GM12873 (cell line): ENCODE results near the gene KCNQ1.

Experiments
- CTCF ChIP-seq: IDR thresholded peaks from 2 replicates; pipeline ENCODE4 v1.5.1; 2012; ENCODE audit warnings: low read depth, mild to moderate bottlenecking, moderate library complexity, low read length, control low read depth; ENCODE audit not compliant: insufficient read depth; ENCODE audit errors: missing control alignments

The KCNQ1 gene

GRCh38 chr11:2670541-2671100 lies 225.8 kb downstream of the KCNQ1 start:
- no peak for TF ChIP-seq CTCF

- TF ChIP-seq CTCF, result no peak
Observed at GRCh38 chr11:2671748-2672147, 226.9 kb downstream of the KCNQ1 start.

GRCh38 chr11:2672553-2673249 lies 227.9 kb downstream of the KCNQ1 start:
- TF ChIP-seq CTCF, result no peak

- no peak for TF ChIP-seq CTCF
Observed at GRCh38 chr11:2673250-2673610, 228.4 kb downstream of the KCNQ1 start.

- TF ChIP-seq CTCF, result no peak
Observed at GRCh38 chr11:2673871-2674471, 229.2 kb downstream of the KCNQ1 start.

- no peak for TF ChIP-seq CTCF
Observed at GRCh38 chr11:2674658-2675131, 229.9 kb downstream of the KCNQ1 start.

- no peak for TF ChIP-seq CTCF
Observed at GRCh38 chr11:2675540-2675939, 230.7 kb downstream of the KCNQ1 start.
